GM19099 (cell line): ENCODE measurements around the gene GPT2.

ENCODE experiments used
- POLR2A ChIP-seq: IDR thresholded peaks from 3 replicates; pipeline ENCODE4 v1.6.1; 2011; ENCODE audit warnings: low read depth; ENCODE audit not compliant: insufficient read length; ENCODE audit errors: extremely low read depth

Gene GPT2

DNA sequence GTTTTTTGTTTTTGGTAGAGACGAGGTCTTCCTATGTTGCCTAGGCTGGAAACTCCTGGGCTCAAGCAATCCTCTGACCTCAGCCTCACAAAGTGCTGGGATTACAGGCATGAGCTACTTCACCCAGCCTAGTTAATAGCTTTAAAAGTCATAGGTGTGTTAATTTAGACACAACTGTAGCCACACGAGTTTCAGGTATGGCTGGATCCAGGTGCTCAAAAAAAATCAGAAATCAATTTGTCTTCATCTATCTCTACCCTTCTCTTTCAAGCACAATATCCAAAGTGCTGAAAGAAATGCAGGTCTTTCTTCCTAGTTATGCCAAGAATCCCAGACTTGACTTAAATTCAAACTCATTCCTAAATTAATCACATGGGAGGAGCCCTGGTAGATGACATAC lies 29.3 kb upstream of the GPT2 start:
- no peak for TF ChIP-seq POLR2A

GRCh38 chr16:46855389-46855788 lies 28.8 kb upstream of the GPT2 start:
- TF ChIP-seq POLR2A, result no peak

DNA sequence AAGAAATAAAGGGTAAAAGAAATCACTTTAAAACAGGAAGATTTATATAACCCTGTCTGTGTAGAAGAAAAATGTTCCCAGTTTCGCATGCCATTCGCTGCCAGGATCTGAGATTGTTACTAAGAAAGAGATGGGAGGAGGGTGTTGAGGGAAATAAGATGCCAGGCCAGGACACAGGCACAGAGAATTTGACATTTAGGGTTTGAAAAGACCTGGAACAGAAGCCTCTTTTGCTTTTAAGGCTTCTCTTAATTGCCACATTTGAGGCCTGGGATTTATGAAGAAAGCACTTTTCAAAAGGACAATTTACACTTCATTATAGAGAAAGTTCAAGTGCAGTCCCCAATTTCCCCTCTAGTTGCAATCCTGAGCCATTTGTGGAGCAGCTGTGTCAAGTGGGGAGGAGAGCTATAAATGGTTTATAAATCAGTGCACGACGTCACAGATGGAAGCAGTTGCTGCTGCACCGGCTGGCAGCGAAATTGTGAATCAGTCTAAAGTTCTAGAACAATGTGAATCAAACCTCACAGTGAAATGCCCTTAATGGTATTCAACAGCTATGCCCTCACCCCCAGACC lies 26.7 kb upstream of the GPT2 start:
- TF ChIP-seq POLR2A, result no peak

DNA sequence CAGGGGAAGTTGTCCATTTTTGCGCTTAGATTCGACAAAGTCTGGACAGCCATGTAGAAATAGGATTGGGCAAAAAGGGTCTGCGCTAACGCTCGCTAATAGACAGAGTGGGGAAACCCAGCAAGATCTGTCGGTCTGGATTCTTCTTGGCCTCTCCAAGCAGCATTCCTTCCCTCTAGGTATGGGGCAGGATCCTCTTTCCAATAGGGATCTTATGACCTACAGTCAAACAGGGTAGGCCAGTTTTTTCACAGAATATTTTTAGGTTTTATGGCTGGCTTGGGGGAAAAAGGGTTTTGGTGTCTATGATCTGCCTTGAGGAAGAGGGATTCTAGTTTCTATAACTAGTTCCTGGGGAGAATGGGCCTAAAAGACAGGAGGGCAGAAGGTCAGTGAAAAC lies 26.0 kb upstream of the GPT2 start:
- no peak for TF ChIP-seq POLR2A

DNA sequence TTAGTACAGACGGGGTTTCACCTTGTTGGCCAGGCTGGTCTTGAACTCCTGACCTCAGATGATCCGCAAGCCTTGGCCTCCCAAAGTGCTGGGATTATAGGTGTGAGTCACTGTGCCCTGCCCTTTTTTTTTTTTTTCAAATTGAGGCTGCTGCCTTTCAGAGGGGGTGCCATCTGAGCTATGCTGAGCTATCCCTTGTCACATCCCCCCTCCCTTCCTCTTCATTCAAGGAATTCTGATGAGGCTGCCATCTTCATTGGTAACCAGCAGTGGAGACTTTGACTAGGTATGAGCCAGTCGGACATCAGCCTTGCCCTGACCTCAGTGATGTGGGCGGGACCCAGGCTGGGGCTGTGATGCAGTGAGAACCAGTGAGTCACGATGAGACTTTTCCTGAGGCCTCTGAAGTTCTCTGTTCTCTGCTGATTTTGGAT lies 24.4 kb upstream of the GPT2 start:
- TF ChIP-seq POLR2A, result no peak

- no peak for TF ChIP-seq POLR2A
Observed at GRCh38 chr16:46862555-46863447, 21.4 kb upstream of the GPT2 start.

DNA sequence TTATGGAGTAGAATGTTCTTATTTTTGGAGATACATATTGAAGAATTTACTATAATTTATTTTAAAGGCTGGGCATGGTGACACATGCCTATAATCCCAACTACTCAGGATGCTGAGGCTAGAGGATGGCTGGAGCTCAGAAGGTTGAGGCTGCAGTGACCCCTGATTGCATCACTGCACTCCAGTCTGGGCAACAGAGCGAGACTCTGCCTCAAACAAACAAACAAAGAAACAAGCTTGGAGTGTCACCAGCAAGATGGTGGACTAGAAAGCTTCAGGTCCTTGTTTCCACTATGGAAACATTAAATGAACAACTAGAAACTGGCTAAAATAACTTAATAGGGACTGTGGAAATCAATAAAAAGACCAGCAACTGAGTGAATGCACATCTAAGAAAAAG lies 17.9 kb upstream of the GPT2 start:
- no peak for TF ChIP-seq POLR2A

- no peak for TF ChIP-seq POLR2A
Observed at GRCh38 chr16:46871597-46871996, 12.6 kb upstream of the GPT2 start.

GRCh38 chr16:46873201-46873600 lies 11.0 kb upstream of the GPT2 start:
- no peak for TF ChIP-seq POLR2A

DNA sequence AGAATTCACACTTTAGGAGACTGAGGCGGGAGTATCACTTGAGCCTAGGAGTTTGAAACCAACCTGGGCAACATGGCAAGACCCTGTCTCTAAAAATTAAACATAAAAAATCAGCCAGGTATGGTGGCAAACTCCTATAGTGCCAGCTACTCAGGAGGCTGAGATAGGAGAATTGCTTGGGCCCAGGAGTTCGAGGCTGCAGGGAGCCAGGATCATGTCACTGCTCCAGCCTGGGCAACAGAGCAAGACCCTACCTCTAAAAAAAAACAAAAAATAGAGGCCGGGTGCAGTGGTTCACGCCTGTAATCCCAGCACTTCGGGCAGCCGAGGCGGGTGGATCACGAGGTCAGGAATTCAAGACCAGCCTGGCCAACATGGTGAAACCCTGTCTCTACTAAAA lies 8.9 kb upstream of the GPT2 start:
- TF ChIP-seq POLR2A, result no peak

DNA sequence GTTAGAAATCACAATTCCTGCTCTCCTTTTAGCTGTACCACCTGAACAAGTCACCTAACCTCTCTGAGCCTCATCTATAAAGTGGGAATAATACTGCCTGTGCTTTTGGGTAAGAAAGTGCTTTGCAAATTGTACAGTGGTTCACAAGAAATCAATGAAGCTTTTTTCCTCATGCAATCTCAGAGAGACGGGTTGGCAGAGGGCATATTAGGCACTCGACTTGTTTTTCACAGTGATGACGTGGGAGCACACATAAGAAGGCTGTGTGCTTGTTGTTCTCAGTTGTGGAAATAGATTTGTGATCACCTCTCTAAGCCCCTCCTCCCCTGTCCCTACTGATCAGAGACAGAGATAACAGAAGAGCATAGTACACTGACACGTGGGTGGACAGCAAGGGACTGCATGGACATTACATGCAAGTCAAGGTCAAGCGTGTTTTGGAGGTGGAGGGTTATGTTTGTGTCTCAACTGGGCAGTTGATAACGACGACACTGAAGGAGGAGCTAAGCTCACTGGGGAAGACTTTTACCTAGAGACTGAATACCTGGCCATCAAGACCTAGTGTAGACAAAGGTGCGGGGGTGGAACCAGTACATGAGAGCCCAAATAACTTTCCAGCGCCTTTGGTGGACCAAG lies 1.7 kb upstream of the GPT2 start:
- no peak for TF ChIP-seq POLR2A

DNA sequence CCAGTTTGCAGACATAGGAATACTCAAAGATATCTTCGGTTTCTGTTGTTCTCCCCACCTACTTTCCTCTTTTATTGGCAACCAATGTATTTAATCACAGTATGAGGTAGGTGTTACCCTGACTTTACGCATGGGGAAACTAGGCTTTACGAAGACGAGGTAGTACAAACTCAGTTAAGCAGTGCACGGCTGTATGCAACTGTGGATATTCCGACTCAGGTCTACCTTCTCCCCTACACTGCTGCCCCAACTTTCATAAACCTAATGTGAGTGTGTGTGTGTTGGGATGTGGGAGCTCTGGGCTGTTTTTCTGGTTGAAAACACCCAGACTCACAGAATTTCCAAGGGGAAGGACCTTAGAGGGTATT lies 1.2 kb upstream of the GPT2 start:
- no peak for TF ChIP-seq POLR2A

- no peak for TF ChIP-seq POLR2A
Observed at GRCh38 chr16:46883353-46883689, 841 bp upstream of the GPT2 start.

DNA sequence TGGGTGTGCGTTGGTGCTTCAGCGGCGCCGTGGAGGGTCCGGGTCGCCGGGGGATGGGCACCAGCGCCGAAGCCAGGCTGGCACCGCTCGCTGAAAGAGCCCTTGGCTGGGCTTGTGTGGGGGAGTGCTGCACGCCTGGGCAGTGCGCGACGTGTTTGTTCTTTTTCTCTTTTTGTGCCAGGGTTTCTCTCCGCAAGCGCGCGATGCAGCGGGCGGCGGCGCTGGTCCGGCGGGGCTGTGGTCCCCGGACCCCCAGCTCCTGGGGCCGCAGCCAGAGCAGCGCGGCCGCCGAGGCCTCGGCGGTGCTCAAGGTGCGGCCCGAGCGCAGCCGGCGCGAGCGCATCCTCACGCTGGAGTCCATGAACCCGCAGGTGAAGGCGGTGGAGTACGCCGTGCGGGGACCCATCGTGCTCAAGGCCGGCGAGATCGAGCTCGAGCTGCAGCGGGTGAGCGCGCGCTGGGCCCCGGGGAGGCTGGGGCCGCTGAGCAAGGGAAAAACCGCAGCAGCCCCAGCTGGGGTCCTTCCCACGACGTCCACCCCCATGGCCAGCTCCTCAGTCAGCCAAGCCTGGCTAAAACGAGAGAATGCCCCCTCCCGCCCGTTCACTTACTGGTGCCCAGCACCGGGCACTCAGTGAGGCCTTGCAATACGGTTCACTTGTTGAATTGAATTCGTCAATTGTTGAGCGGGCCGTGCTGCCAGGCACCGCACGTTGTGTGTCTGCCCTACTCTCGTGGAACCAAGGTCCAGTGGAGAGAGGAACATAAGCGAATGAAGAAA lies 541 bp downstream of the GPT2 start:
- no peak for TF ChIP-seq POLR2A

- no peak for TF ChIP-seq POLR2A
Observed at GRCh38 chr16:46885960-46886763, 2.0 kb downstream of the GPT2 start.

- no peak for TF ChIP-seq POLR2A
Observed at GRCh38 chr16:46886764-46887523, 2.8 kb downstream of the GPT2 start.
